GM18870 (cell line): ENCODE measurements around the gene NOL4L.

Experiments
- ATAC-seq: cut with Tn5 transposase; IDR thresholded peaks from one replicate; pipeline ENCODE4 v1.9.1; 2021; ENCODE audit warnings: moderate library complexity; ENCODE audit not compliant: unreplicated experiment

Gene NOL4L

GRCh38 chr20:32543570-32544259 is 41.4 kb downstream of the NOL4L start:
- ATAC-seq: no peak

GRCh38 chr20:32542259-32542615 is 42.9 kb downstream of the NOL4L start:
- ATAC-seq: no peak

- no peak for ATAC-seq
Measured at GRCh38 chr20:32541323-32542258, 43.5 kb downstream of the NOL4L start.

- no peak for ATAC-seq
Measured at GRCh38 chr20:32539817-32540675, 45.1 kb downstream of the NOL4L start.

- no peak for ATAC-seq
Measured at GRCh38 chr20:32539026-32539816, 45.9 kb downstream of the NOL4L start.

GRCh38 chr20:32538526-32538939 is 46.6 kb downstream of the NOL4L start:
- no peak for ATAC-seq

- no peak for ATAC-seq
Measured at GRCh38 chr20:32537657-32538525, 47.2 kb downstream of the NOL4L start.

- no peak for ATAC-seq
Measured at GRCh38 chr20:32536851-32537656, 48.1 kb downstream of the NOL4L start.

GRCh38 chr20:32535953-32536823 is 48.9 kb downstream of the NOL4L start:
- ATAC-seq: peak; percentile 37

GRCh38 chr20:32535316-32535952 is 49.7 kb downstream of the NOL4L start:
- no peak for ATAC-seq

GRCh38 chr20:32534661-32535240 is 50.4 kb downstream of the NOL4L start:
- no peak for ATAC-seq

GRCh38 chr20:32533732-32534131 is 51.4 kb downstream of the NOL4L start:
- ATAC-seq: no peak

GRCh38 chr20:32532246-32532645 is 52.9 kb downstream of the NOL4L start:
- ATAC-seq: no peak

GRCh38 chr20:32528905-32529670 is 56.0 kb downstream of the NOL4L start:
- ATAC-seq: no peak

- no peak for ATAC-seq
Measured at GRCh38 chr20:32528171-32528891, 56.8 kb downstream of the NOL4L start.
